Osteocyte (in vitro differentiated cells): Measurements from ENCODE around the gene ATP6V1G3. TPM values are rescaled to one million over a fixed set of nuclear protein-coding genes. Genes with fewer than 3 reads are reported as not detected.

Experiments used
- DNase-seq: peaks from one replicate; pipeline ENCODE4 v3.0.0; 2021; ENCODE audit warnings: mixed read lengths; ENCODE audit not compliant: unreplicated experiment; ENCODE audit errors: extremely low spot score
- H3K27ac Mint-ChIP-seq: one replicate; pipeline ENCODE4 v1.8.0; 2021; ENCODE audit warnings: mild to moderate bottlenecking, mixed read lengths; ENCODE audit not compliant: unreplicated experiment
- H3K27me3 Mint-ChIP-seq: one replicate; pipeline ENCODE4 v1.8.0; 2021; ENCODE audit warnings: mixed read lengths; ENCODE audit not compliant: unreplicated experiment
- H3K36me3 Mint-ChIP-seq: one replicate; pipeline ENCODE4 v1.8.0; 2021; ENCODE audit warnings: mixed read lengths; ENCODE audit not compliant: unreplicated experiment
- H3K4me1 Mint-ChIP-seq: one replicate; pipeline ENCODE4 v1.8.0; 2021; ENCODE audit warnings: mixed read lengths; ENCODE audit not compliant: unreplicated experiment
- H3K4me3 Mint-ChIP-seq: one replicate; pipeline ENCODE4 v1.8.0; 2021; ENCODE audit warnings: mild to moderate bottlenecking, moderate library complexity, mixed read lengths; ENCODE audit not compliant: unreplicated experiment
- H3K9me3 Mint-ChIP-seq: one replicate; pipeline ENCODE4 v1.8.0; 2021; ENCODE audit warnings: mixed read lengths; ENCODE audit not compliant: unreplicated experiment
- CTCF ChIP-seq: fragments of 200-600 bp; sonication (generic); IDR thresholded peaks from 2 replicates; pipeline ENCODE4 v1.5.0; 2021; ENCODE audit warnings: antibody characterized with exemption, mild to moderate bottlenecking, moderate library complexity
- total RNA-seq: library from RNA; stranded (reverse); gene quantifications from 2 replicates; pipeline ENCODE4 v1.2.1, GENCODE V29; 2021

The ATP6V1G3 gene
- total RNA-seq, 1 donor from 2014 or later, result not detected

- H3K27ac Mint-ChIP-seq, result peak overlapping the region; percentile 71
- peaks cover under 1% of the 10 kb centered on the region for H3K9me3 Mint-ChIP-seq
- no peaks in the 10 kb centered on the region for H3K27me3 Mint-ChIP-seq
- no peak overlapping the region for H3K4me3 Mint-ChIP-seq
- no peak for DNase-seq
- no peaks in the 10 kb centered on the region for H3K36me3 Mint-ChIP-seq
- H3K4me1 Mint-ChIP-seq, result peaks cover 44% of the 10 kb centered on the region
- TF ChIP-seq CTCF, result no peak
Observed at GRCh38 chr1:198498103-198498385, 42.4 kb downstream of the ATP6V1G3 start.

- Mint-ChIP-seq H3K27me3 (no peaks in the 10 kb centered on the region), H3K27ac (peak overlapping the region; percentile 71), H3K4me1 (peaks cover 48% of the 10 kb centered on the region), H3K36me3 (no peaks in the 10 kb centered on the region), H3K9me3 (no peaks in the 10 kb centered on the region), H3K4me3 (no peak overlapping the region)
- TF ChIP-seq CTCF, result no peak
- DNase-seq, result no peak
Observed at GRCh38 chr1:198497326-198498102, 43.0 kb downstream of the ATP6V1G3 start.

- Mint-ChIP-seq H3K27me3 (no peaks in the 10 kb centered on the region), H3K36me3 (no peaks in the 10 kb centered on the region), H3K9me3 (no peaks in the 10 kb centered on the region), H3K27ac (peak overlapping the region; percentile 71), H3K4me1 (peaks cover 53% of the 10 kb centered on the region), H3K4me3 (no peak overlapping the region)
- no peak for DNase-seq
- no peak for TF ChIP-seq CTCF
Observed at GRCh38 chr1:198496216-198497143, 44.0 kb downstream of the ATP6V1G3 start.

DNA sequence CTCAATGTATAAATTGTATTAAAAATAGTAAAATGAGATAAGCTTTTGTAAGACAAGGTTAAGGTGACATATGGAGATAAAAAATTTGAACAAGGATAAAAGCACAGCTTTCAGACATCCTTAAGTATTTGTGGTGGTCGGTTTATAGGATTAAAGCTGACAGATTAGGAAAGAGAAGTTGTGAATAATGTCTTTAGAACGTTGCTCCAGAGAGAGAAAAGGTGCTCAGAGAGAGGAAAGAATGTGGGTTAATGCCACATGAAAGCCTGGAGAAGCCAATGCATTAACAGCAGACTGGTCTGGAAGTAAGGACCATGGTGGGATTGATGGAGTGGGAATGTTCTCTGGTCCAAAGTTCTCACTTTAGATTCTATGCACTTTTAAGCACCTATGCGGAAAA, 44.8 kb downstream of the ATP6V1G3 start:
- TF ChIP-seq CTCF, result no peak
- no peak for DNase-seq
- Mint-ChIP-seq H3K4me1 (peaks cover 50% of the 10 kb centered on the region), H3K4me3 (no peak overlapping the region), H3K27me3 (no peaks in the 10 kb centered on the region), H3K27ac (no peak overlapping the region), H3K36me3 (no peaks in the 10 kb centered on the region), H3K9me3 (no peaks in the 10 kb centered on the region)

GRCh38 chr1:198494658-198495103, 45.8 kb downstream of the ATP6V1G3 start:
- peaks cover 45% of the 10 kb centered on the region for H3K4me1 Mint-ChIP-seq
- DNase-seq, result no peak

More at GRCh38 chr1:198494658-198495103, 45.8 kb downstream of the ATP6V1G3 start:
- H3K9me3 Mint-ChIP-seq, result no peaks in the 10 kb centered on the region
- H3K27me3 Mint-ChIP-seq, result no peaks in the 10 kb centered on the region
- no peak overlapping the region for H3K27ac Mint-ChIP-seq
- H3K36me3 Mint-ChIP-seq, result no peaks in the 10 kb centered on the region
- no peak for TF ChIP-seq CTCF
- no peak overlapping the region for H3K4me3 Mint-ChIP-seq
